H1 (cell line): Measurements from ENCODE around the gene INSIG1. TPM values are rescaled to one million over a fixed set of nuclear protein-coding genes. Genes with fewer than 3 reads are reported as not detected.

ENCODE experiments used
- CTBP2 ChIP-seq: IDR thresholded peaks from 2 replicates; pipeline ENCODE4 v1.7.0; 2011; ENCODE audit warnings: borderline replicate concordance, mild to moderate bottlenecking, moderate library complexity, mixed read lengths, low read length; ENCODE audit not compliant: insufficient read depth, insufficient read length
- EZH2 ChIP-seq: fragments of 200-600 bp; sonication (generic); IDR thresholded peaks from 2 replicates; pipeline ENCODE4 v1.7.1; 2012; ENCODE audit warnings: low read depth, mild to moderate bottlenecking, moderate library complexity, low read length, inconsistent platforms; ENCODE audit not compliant: severe bottlenecking
- JUN ChIP-seq: IDR thresholded peaks from 2 replicates; pipeline ENCODE4 v1.6.1; 2011; ENCODE audit warnings: low read depth, mild to moderate bottlenecking, improper control_type of control experiment, low read length
- KDM4A ChIP-seq: IDR thresholded peaks from one replicate; pipeline ENCODE4 v1.7.1; 2012; ENCODE audit warnings: low read depth, mild to moderate bottlenecking, moderate library complexity, low read length, inconsistent platforms; ENCODE audit not compliant: severe bottlenecking
- NRF1 ChIP-seq: IDR thresholded peaks from 2 replicates; pipeline ENCODE4 v1.6.1; 2011; ENCODE audit warnings: mild to moderate bottlenecking, low read depth, low read length, improper control_type of control experiment
- PHF8 ChIP-seq: fragments of 200-600 bp; sonication (generic); conservative IDR thresholded peaks from 2 replicates; pipeline ENCODE4 v1.7.1; 2012; ENCODE audit warnings: low read depth, mild to moderate bottlenecking, inconsistent platforms, low read length, moderate library complexity
- POLR2AphosphoS5 ChIP-seq: IDR thresholded peaks from 2 replicates; pipeline ENCODE4 v1.6.1; 2011; ENCODE audit warnings: low read depth, low read length
- RXRA ChIP-seq: IDR thresholded peaks from 2 replicates; pipeline ENCODE4 v1.6.1; 2011; ENCODE audit warnings: low read depth, mild to moderate bottlenecking, low read length, moderate library complexity; ENCODE audit not compliant: insufficient read depth
- SIRT6 ChIP-seq: IDR thresholded peaks from one replicate; pipeline ENCODE4 v1.7.1; 2012; ENCODE audit warnings: low read length, inconsistent platforms
- polyA plus RNA-seq, 7 experiments: library from polyadenylated mRNA; depleted of rRNA in 3 of 7; stranded (reverse) in 5 of 7; unstranded in 2 of 7; fragments of >200 nt in 5 of 7; fragments of 200-250 nt in 2 of 7; gene quantifications; 1 replicate in 5 of 7; 2 replicates in 1 of 7; 4 replicates in 1 of 7; pipeline versions ENCODE4 v1.2.1 to v1.2.3, GENCODE V29; 2011 to 2013; ENCODE audit warnings: missing spikeins in 2 of 7, mixed read lengths in 2 of 7
- total RNA-seq: library from RNA; stranded (reverse); fragmentation: NEBNext Ultra II Directional; extraction: Animal tissue kit (Norgen Biotek cat#: 25700); gene quantifications from 2 replicates; pipeline ENCODE4 v1.2.1, GENCODE V29; 2021

INSIG1 gene
- total and polyA plus RNA-seq, 2 of the 8 experiments (the other 6 are each of a cell fraction or from before 2014, with no cell fraction given): 40.0 to 58.4 TPM

- TF ChIP-seq POLR2AphosphoS5 (no peak), EZH2 (no peak), PHF8 (no peak), JUN (no peak), KDM4A (no peak), SIRT6 (no peak), NRF1 (no peak), RXRA (no peak), CTBP2 (no peak)
Measured at GRCh38 chr7:155295511-155295910, 2.2 kb upstream of the INSIG1 start (continued).
